Nephron progenitor cell (in vitro differentiated cells): Measurements from ENCODE around the gene FGD6.

Experiments used
- DNase-seq: peaks from one replicate; pipeline ENCODE4 v3.0.0; 2021
- H3K27ac Mint-ChIP-seq: 2 replicates; pipeline ENCODE4 v1.8.0; 2021; ENCODE audit warnings: mild to moderate bottlenecking, moderate library complexity, mixed read lengths
- H3K27me3 Mint-ChIP-seq: 2 replicates; pipeline ENCODE4 v1.8.0; 2021; ENCODE audit warnings: mild to moderate bottlenecking, low read depth, mixed read lengths; ENCODE audit not compliant: poor library complexity
- H3K36me3 Mint-ChIP-seq: 2 replicates; pipeline ENCODE4 v1.8.0; 2021; ENCODE audit warnings: low read depth, mixed read lengths
- H3K4me1 Mint-ChIP-seq: 2 replicates; pipeline ENCODE4 v1.8.0; 2021; ENCODE audit warnings: mixed read lengths
- H3K4me3 Mint-ChIP-seq: 2 replicates; pipeline ENCODE4 v1.8.0; 2021; ENCODE audit warnings: mild to moderate bottlenecking, moderate library complexity, mixed read lengths
- H3K9me3 Mint-ChIP-seq: 2 replicates; pipeline ENCODE4 v1.8.0; 2021; ENCODE audit warnings: mild to moderate bottlenecking, moderate library complexity, mixed read lengths
- TF ChIP-seq, protein P1 (sequence below): fragments of 200-600 bp; sonication (generic); IDR thresholded peaks from 2 replicates; pipeline ENCODE4 v1.5.0; 2021; ENCODE audit warnings: antibody characterized with exemption

The FGD6 gene

DNA sequence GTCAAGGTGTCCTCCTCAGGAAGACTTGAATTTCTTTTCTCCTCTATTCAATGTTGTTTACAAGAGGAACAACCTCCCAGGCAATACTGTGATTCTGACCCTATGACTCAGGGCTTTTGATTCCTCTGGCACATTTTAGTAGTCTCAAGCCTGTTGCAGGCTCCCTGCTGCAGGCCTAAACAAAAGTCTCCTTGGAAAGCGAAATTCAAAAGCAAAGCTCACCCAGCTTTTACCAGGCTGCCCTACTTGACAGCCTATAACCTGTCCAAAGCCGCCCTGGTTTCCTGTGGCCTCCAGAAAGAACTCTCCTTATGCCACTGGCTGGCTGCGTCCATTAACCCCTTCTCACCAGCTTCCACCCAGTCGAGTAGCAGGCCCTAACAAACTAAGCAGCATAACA, 11.6 kb downstream of the FGD6 start:
- no peak for DNase-seq
- no peaks in the 10 kb centered on the region for H3K9me3 Mint-ChIP-seq
- peaks cover 51% of the 10 kb centered on the region for H3K36me3 Mint-ChIP-seq
- H3K27ac Mint-ChIP-seq = peak overlapping the region; percentile 90
- TF ChIP-seq, protein P1, sequence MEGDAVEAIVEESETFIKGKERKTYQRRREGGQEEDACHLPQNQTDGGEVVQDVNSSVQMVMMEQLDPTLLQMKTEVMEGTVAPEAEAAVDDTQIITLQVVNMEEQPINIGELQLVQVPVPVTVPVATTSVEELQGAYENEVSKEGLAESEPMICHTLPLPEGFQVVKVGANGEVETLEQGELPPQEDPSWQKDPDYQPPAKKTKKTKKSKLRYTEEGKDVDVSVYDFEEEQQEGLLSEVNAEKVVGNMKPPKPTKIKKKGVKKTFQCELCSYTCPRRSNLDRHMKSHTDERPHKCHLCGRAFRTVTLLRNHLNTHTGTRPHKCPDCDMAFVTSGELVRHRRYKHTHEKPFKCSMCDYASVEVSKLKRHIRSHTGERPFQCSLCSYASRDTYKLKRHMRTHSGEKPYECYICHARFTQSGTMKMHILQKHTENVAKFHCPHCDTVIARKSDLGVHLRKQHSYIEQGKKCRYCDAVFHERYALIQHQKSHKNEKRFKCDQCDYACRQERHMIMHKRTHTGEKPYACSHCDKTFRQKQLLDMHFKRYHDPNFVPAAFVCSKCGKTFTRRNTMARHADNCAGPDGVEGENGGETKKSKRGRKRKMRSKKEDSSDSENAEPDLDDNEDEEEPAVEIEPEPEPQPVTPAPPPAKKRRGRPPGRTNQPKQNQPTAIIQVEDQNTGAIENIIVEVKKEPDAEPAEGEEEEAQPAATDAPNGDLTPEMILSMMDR = no peak
- no peaks in the 10 kb centered on the region for H3K27me3 Mint-ChIP-seq
- peaks cover 54% of the 10 kb centered on the region for H3K4me1 Mint-ChIP-seq
- no peak overlapping the region for H3K4me3 Mint-ChIP-seq

DNA sequence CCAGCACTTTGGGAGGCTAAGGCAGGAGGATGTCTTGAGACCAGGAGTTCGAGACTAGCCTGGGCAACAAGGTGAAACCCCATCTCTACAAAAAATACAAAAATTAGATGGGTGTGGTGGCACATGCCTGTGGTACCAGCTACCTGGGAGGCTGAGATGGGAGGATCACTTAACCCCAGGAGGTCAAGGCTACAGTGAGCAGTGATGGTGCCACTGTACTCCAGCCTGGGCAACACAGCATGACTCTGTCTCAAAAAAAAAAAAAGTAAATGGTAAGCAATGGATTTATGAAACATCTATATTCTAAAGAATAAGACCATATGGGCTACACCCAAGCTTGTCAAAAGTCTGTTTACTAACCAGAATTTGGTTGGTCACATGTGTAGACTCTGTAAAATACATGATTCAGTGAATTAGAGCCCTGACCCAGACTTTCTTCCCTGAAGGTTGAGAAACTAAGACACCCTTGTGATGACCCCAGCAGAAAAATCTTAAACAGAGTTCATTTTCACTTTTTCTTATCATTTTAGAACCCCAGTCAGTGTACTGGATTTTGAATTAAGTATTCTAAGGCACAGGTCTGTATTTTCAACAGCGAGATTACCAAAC, 12.1 kb downstream of the FGD6 start:
- Mint-ChIP-seq H3K27ac (peak overlapping the region; percentile 90), H3K27me3 (no peaks in the 10 kb centered on the region), H3K36me3 (peaks cover 46% of the 10 kb centered on the region), H3K4me1 (peaks cover 59% of the 10 kb centered on the region), H3K4me3 (no peak overlapping the region), H3K9me3 (no peaks in the 10 kb centered on the region)
- TF ChIP-seq, protein P1 = no peak
- DNase-seq = no peak

- no peaks in the 10 kb centered on the region for H3K27me3 Mint-ChIP-seq
- H3K9me3 Mint-ChIP-seq = no peaks in the 10 kb centered on the region
- DNase-seq = no peak
- H3K36me3 Mint-ChIP-seq = peaks cover 40% of the 10 kb centered on the region
- peak overlapping the region; percentile 77 for H3K27ac Mint-ChIP-seq
- TF ChIP-seq, protein P1 = no peak
- H3K4me1 Mint-ChIP-seq = peaks cover 60% of the 10 kb centered on the region
- H3K4me3 Mint-ChIP-seq = no peak overlapping the region
These were observed 13.0 kb downstream of the FGD6 start for GRCh38 chr12:95204141-95204866.

GRCh38 chr12:95203487-95204030, 13.7 kb downstream of the FGD6 start:
- no peak for DNase-seq
- H3K4me3 Mint-ChIP-seq = no peak overlapping the region
- peaks cover 63% of the 10 kb centered on the region for H3K4me1 Mint-ChIP-seq
- no peaks in the 10 kb centered on the region for H3K9me3 Mint-ChIP-seq
- H3K36me3 Mint-ChIP-seq = peaks cover 39% of the 10 kb centered on the region
- H3K27me3 Mint-ChIP-seq = no peaks in the 10 kb centered on the region
- TF ChIP-seq, protein P1 = no peak
- peak overlapping the region; percentile 8 for H3K27ac Mint-ChIP-seq

- Mint-ChIP-seq H3K4me1 (peaks cover 65% of the 10 kb centered on the region), H3K4me3 (no peak overlapping the region)
These were observed 14.4 kb downstream of the FGD6 start for GRCh38 chr12:95202691-95203486.

More at GRCh38 chr12:95202691-95203486, 14.4 kb downstream of the FGD6 start:
- TF ChIP-seq, protein P1 = no peak
- no peaks in the 10 kb centered on the region for H3K9me3 Mint-ChIP-seq
- H3K36me3 Mint-ChIP-seq = peaks cover 41% of the 10 kb centered on the region
- H3K27me3 Mint-ChIP-seq = no peaks in the 10 kb centered on the region
- DNase-seq = no peak
- peak overlapping the region; percentile 8 for H3K27ac Mint-ChIP-seq
